DOHH2 (cell line): ENCODE data around the gene TMOD2.
A peak's percentile ranks its signal among the peaks of the same experiment; 100 is the strongest.

Source experiments
- H3F3A ChIP-seq: fragments of 200-600 bp; sonication (generic), shearing (Covaris generic); 2 replicates; pipeline ENCODE4 v1.6.0; 2016; ENCODE audit warnings: antibody characterized with exemption, mild to moderate bottlenecking; ENCODE audit not compliant: control insufficient read depth, insufficient read depth
- H3K27ac ChIP-seq: fragments of 200-600 bp; sonication (generic); 2 replicates; pipeline ENCODE4 v1.5.1; 2014; ENCODE audit warnings: low read depth, mild to moderate bottlenecking, low read length, moderate library complexity
- H3K27me3 ChIP-seq: fragments of 200-600 bp; sonication (generic); 2 replicates; pipeline ENCODE4 v1.6.1; 2014; ENCODE audit warnings: mild to moderate bottlenecking, low read length, mixed read lengths; ENCODE audit not compliant: control insufficient read depth
- H3K36me3 ChIP-seq: fragments of 200-600 bp; sonication (generic); 2 replicates; pipeline ENCODE4 v1.6.1; 2014; ENCODE audit warnings: mild to moderate bottlenecking, low read length, moderate library complexity, mixed read lengths; ENCODE audit not compliant: control insufficient read depth
- H3K4me1 ChIP-seq: fragments of 200-600 bp; sonication (generic); 2 replicates; pipeline ENCODE4 v1.6.1; 2014; ENCODE audit warnings: mild to moderate bottlenecking, low read length, mixed read lengths; ENCODE audit not compliant: control insufficient read depth
- H3K4me2 ChIP-seq: fragments of 200-600 bp; sonication (generic); 2 replicates; pipeline ENCODE4 v1.6.0; 2014; ENCODE audit warnings: mild to moderate bottlenecking, low read length, moderate library complexity
- H3K4me3 ChIP-seq: fragments of 200-600 bp; sonication (generic); 2 replicates; pipeline ENCODE4 v1.5.1; 2014; ENCODE audit warnings: mild to moderate bottlenecking, low read length, mixed read lengths
- H3K79me2 ChIP-seq: fragments of 200-600 bp; sonication (generic); 2 replicates; pipeline ENCODE4 v1.6.1; 2014; ENCODE audit warnings: mild to moderate bottlenecking, low read length, mixed read lengths; ENCODE audit not compliant: control insufficient read depth
- H3K9me2 ChIP-seq: fragments of 200-600 bp; sonication (generic); replicated peaks from 2 replicates; pipeline ENCODE4 v1.6.1; 2014; ENCODE audit warnings: mild to moderate bottlenecking, low read length, mixed read lengths; ENCODE audit not compliant: control insufficient read depth
- H3K9me3 ChIP-seq: fragments of 200-600 bp; sonication (generic); 2 replicates; pipeline ENCODE4 v1.6.1; 2014; ENCODE audit warnings: antibody characterized with exemption, low read length, mixed read lengths; ENCODE audit not compliant: control insufficient read depth, insufficient read depth
- H4K20me1 ChIP-seq: fragments of 200-600 bp; sonication (generic); 2 replicates; pipeline ENCODE4 v1.6.0; 2014; ENCODE audit warnings: low read depth, mild to moderate bottlenecking, antibody characterized with exemption, low read length, moderate library complexity; ENCODE audit not compliant: control insufficient read depth, insufficient read depth
- EZH2phosphoT487 ChIP-seq: fragments of 200-600 bp; sonication (generic); IDR thresholded peaks from 2 replicates; pipeline ENCODE4 v1.6.1; 2017; ENCODE audit warnings: borderline replicate concordance, mild to moderate bottlenecking, antibody characterized with exemption, low read length, moderate library complexity, mixed read lengths
- TF ChIP-seq, protein P1 (sequence below): fragments of 200-600 bp; sonication (generic); IDR thresholded peaks from one replicate; pipeline ENCODE4 v1.5.1; 2014; ENCODE audit warnings: antibody characterized with exemption, mild to moderate bottlenecking, low read depth, low read length; ENCODE audit not compliant: poor library complexity, severe bottlenecking

Gene TMOD2

DNA sequence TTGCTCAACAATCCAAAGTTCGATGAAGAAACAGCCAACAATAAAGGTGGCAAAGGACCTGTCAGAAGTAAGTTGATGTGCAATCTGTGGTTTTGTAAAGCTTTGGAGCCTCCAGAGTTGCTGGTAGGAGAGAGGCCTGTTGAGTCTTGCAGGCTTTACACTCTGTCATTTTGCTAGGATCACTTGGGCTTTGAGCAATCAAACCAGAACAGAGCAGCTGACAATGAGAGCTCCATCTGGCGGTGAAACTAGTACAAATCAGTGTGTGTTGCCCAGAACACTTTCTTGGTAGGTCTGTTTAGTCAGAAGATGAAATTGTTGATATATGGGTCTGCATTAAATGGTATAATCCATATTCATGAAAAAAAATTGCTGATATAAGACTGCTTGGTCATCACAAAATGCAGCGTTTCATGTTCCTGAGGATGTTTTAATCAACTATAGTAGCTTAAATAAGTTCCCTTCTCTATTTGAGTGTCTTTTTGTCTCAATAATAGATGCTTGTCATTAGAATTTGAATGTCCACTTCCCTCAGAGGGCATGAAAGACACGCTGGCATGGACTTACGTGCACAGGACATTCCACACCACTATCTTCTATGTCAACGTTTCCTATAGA lies 25.7 kb downstream of the TMOD2 start:
- no peaks in the 10 kb centered on the region; the same call in 1 of the 2 replicates for H3K36me3 ChIP-seq
- H3K4me2 ChIP-seq, result no peak overlapping the region
- H3F3A ChIP-seq, result no peaks in the 10 kb centered on the region
- TF ChIP-seq, protein P1, sequence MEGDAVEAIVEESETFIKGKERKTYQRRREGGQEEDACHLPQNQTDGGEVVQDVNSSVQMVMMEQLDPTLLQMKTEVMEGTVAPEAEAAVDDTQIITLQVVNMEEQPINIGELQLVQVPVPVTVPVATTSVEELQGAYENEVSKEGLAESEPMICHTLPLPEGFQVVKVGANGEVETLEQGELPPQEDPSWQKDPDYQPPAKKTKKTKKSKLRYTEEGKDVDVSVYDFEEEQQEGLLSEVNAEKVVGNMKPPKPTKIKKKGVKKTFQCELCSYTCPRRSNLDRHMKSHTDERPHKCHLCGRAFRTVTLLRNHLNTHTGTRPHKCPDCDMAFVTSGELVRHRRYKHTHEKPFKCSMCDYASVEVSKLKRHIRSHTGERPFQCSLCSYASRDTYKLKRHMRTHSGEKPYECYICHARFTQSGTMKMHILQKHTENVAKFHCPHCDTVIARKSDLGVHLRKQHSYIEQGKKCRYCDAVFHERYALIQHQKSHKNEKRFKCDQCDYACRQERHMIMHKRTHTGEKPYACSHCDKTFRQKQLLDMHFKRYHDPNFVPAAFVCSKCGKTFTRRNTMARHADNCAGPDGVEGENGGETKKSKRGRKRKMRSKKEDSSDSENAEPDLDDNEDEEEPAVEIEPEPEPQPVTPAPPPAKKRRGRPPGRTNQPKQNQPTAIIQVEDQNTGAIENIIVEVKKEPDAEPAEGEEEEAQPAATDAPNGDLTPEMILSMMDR, result peak; percentile 76
- no peak for TF ChIP-seq EZH2phosphoT487
- no peaks in the 10 kb centered on the region for H3K9me3 ChIP-seq
- H4K20me1 ChIP-seq, result no peaks in the 10 kb centered on the region
- H3K4me3 ChIP-seq, result no peak overlapping the region
- H3K27ac ChIP-seq, result no peak overlapping the region
- no peaks in the 10 kb centered on the region for H3K9me2 ChIP-seq
- H3K4me1 ChIP-seq, result no peaks in the 10 kb centered on the region
- no peaks in the 10 kb centered on the region for H3K79me2 ChIP-seq
- no peaks in the 10 kb centered on the region for H3K27me3 ChIP-seq

DNA sequence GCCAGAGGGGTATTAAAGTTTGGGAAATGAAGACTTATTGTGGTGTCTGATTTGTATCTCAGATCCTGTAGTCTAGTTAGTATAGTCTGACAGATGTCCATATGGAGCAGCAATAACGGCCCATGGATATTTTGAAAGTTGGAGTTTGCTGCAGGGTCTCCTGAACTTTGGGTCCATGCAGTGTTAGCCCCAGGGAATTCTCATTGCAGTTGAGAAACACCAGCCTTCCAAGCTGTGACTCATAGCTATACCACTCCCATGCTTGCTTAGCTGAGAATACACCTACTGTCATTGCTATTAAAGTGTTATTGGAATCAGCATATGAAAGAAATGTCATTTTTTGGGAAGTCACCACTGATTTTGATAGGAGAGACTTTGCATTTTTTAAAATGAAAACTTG lies 29.2 kb downstream of the TMOD2 start:
- Histone ChIP-seq H3K79me2 (no peaks in the 10 kb centered on the region), H3K4me2 (no peak overlapping the region), H3K4me1 (no peaks in the 10 kb centered on the region), H3K4me3 (no peak overlapping the region), H3K27me3 (no peaks in the 10 kb centered on the region), H3K36me3 (no peaks in the 10 kb centered on the region; the same call in 1 of the 2 replicates), H3K9me3 (peaks cover 6% of the 10 kb centered on the region; the same call in 1 of the 2 replicates), H4K20me1 (no peaks in the 10 kb centered on the region), H3F3A (no peaks in the 10 kb centered on the region), H3K9me2 (no peaks in the 10 kb centered on the region), H3K27ac (no peak overlapping the region)
- TF ChIP-seq, protein P1, result no peak
- TF ChIP-seq EZH2phosphoT487, result no peak

DNA sequence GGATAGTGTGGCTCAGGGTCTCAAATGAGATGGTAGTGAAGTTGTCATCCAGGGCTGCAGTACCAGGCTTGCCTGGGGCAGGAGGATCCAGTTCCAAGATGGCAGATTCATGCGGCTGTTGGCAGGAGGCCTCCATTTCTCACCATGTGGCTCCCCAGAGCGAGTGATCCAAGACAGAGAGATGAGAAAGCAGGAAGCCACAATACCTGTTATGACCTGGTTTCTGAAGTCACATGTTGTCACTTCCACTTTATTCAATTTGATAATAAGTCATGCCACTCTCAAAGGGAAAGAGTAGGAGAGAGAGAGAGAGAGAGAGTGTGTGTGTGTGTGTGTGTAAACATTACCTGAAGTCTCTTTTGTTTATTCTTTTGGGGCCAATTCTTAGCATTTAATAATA lies 30.1 kb downstream of the TMOD2 start:
- Histone ChIP-seq H3K4me2 (no peak overlapping the region), H3K4me3 (no peak overlapping the region), H4K20me1 (no peaks in the 10 kb centered on the region), H3K4me1 (no peaks in the 10 kb centered on the region), H3K9me3 (peaks cover 6% of the 10 kb centered on the region; the same call in 1 of the 2 replicates), H3K9me2 (no peaks in the 10 kb centered on the region), H3F3A (no peaks in the 10 kb centered on the region), H3K36me3 (no peaks in the 10 kb centered on the region; the same call in 1 of the 2 replicates), H3K27ac (no peak overlapping the region), H3K27me3 (no peaks in the 10 kb centered on the region), H3K79me2 (no peaks in the 10 kb centered on the region)
- no peak for TF ChIP-seq EZH2phosphoT487
- TF ChIP-seq, protein P1, result no peak
